Activated T-cell treated with anti-CD3 and anti-CD28 coated beads, Interleukin-2, amount 50 U/mL, for 24 hours (primary cell): Measurements from ENCODE around the gene MBD4.

Experiments used
- DNase-seq: peaks from one replicate; pipeline ENCODE4 v3.0.0-alpha.2; 2020
- H3K27ac Mint-ChIP-seq: 2 replicates; pipeline ENCODE4 v1.8.0; 2020; ENCODE audit warnings: mild to moderate bottlenecking, mixed read lengths
- H3K27me3 Mint-ChIP-seq: 2 replicates; pipeline ENCODE4 v1.8.0; 2020; ENCODE audit warnings: mixed read lengths
- H3K36me3 Mint-ChIP-seq: 2 replicates; pipeline ENCODE4 v1.8.0; 2020; ENCODE audit warnings: low read depth, mixed read lengths
- H3K4me1 Mint-ChIP-seq: 2 replicates; pipeline ENCODE4 v1.8.0; 2020; ENCODE audit warnings: low read depth, mixed read lengths
- H3K4me3 Mint-ChIP-seq: 2 replicates; pipeline ENCODE4 v1.8.0; 2020; ENCODE audit warnings: mild to moderate bottlenecking, moderate library complexity, mixed read lengths
- H3K9me3 Mint-ChIP-seq: 2 replicates; pipeline ENCODE4 v1.8.0; 2020; ENCODE audit warnings: mixed read lengths

Gene MBD4

GRCh38 chr3:129474984-129475804 lies 35.4 kb upstream of the MBD4 start:
- Mint-ChIP-seq H3K27ac (no peak overlapping the region), H3K27me3 (no peaks in the 10 kb centered on the region), H3K9me3 (no peaks in the 10 kb centered on the region), H3K36me3 (peaks cover 46% of the 10 kb centered on the region), H3K4me1 (no peaks in the 10 kb centered on the region), H3K4me3 (no peak overlapping the region)
- DNase-seq = no peak

GRCh38 chr3:129473769-129474152 lies 34.0 kb upstream of the MBD4 start:
- H3K27ac Mint-ChIP-seq = no peak overlapping the region
- no peaks in the 10 kb centered on the region for H3K27me3 Mint-ChIP-seq
- no peak for DNase-seq
- no peak overlapping the region for H3K4me3 Mint-ChIP-seq
- H3K4me1 Mint-ChIP-seq = peaks cover 1% of the 10 kb centered on the region
- peaks cover 43% of the 10 kb centered on the region for H3K36me3 Mint-ChIP-seq
- H3K9me3 Mint-ChIP-seq = no peaks in the 10 kb centered on the region

GRCh38 chr3:129473067-129473768 lies 33.5 kb upstream of the MBD4 start:
- H3K27me3 Mint-ChIP-seq = no peaks in the 10 kb centered on the region
- DNase-seq = no peak

GRCh38 chr3:129470861-129471260 lies 31.1 kb upstream of the MBD4 start:
- no peak overlapping the region for H3K27ac Mint-ChIP-seq
- no peak overlapping the region for H3K4me3 Mint-ChIP-seq
- no peak for DNase-seq
- peaks cover 26% of the 10 kb centered on the region for H3K36me3 Mint-ChIP-seq
- peaks cover 1% of the 10 kb centered on the region for H3K4me1 Mint-ChIP-seq
- H3K9me3 Mint-ChIP-seq = no peaks in the 10 kb centered on the region
- no peaks in the 10 kb centered on the region for H3K27me3 Mint-ChIP-seq

More at GRCh38 chr3:129473067-129473768, 33.5 kb upstream of the MBD4 start:
- Mint-ChIP-seq H3K9me3 (no peaks in the 10 kb centered on the region), H3K36me3 (peaks cover 39% of the 10 kb centered on the region), H3K27ac (no peak overlapping the region), H3K4me3 (no peak overlapping the region), H3K4me1 (peaks cover 1% of the 10 kb centered on the region)

GRCh38 chr3:129469026-129469425 lies 29.3 kb upstream of the MBD4 start:
- Mint-ChIP-seq H3K27me3 (no peaks in the 10 kb centered on the region), H3K36me3 (peaks cover 34% of the 10 kb centered on the region), H3K9me3 (no peaks in the 10 kb centered on the region), H3K27ac (no peak overlapping the region), H3K4me3 (no peak overlapping the region), H3K4me1 (peaks cover 1% of the 10 kb centered on the region)
- DNase-seq = no peak

- H3K27me3 Mint-ChIP-seq = no peaks in the 10 kb centered on the region
- peaks cover 1% of the 10 kb centered on the region for H3K4me1 Mint-ChIP-seq
- no peak for DNase-seq
- H3K36me3 Mint-ChIP-seq = peaks cover 35% of the 10 kb centered on the region
- no peaks in the 10 kb centered on the region for H3K9me3 Mint-ChIP-seq
- no peak overlapping the region for H3K27ac Mint-ChIP-seq
- no peak overlapping the region for H3K4me3 Mint-ChIP-seq
Observed at GRCh38 chr3:129467932-129468331, 28.2 kb upstream of the MBD4 start.

- H3K4me1 Mint-ChIP-seq = no peaks in the 10 kb centered on the region
- DNase-seq = no peak
- H3K9me3 Mint-ChIP-seq = no peaks in the 10 kb centered on the region
Observed at GRCh38 chr3:129463716-129464115, 24.0 kb upstream of the MBD4 start.

GRCh38 chr3:129463094-129463493 lies 23.3 kb upstream of the MBD4 start:
- Mint-ChIP-seq H3K9me3 (no peaks in the 10 kb centered on the region), H3K27ac (no peak overlapping the region), H3K4me1 (no peaks in the 10 kb centered on the region), H3K36me3 (peaks cover 20% of the 10 kb centered on the region), H3K4me3 (no peak overlapping the region), H3K27me3 (no peaks in the 10 kb centered on the region)
- DNase-seq = no peak

More at GRCh38 chr3:129463716-129464115, 24.0 kb upstream of the MBD4 start:
- peaks cover 20% of the 10 kb centered on the region for H3K36me3 Mint-ChIP-seq
- H3K27ac Mint-ChIP-seq = no peak overlapping the region
- H3K4me3 Mint-ChIP-seq = no peak overlapping the region
- H3K27me3 Mint-ChIP-seq = no peaks in the 10 kb centered on the region

GRCh38 chr3:129462361-129462968 lies 22.7 kb upstream of the MBD4 start:
- DNase-seq = no peak
- H3K27ac Mint-ChIP-seq = no peak overlapping the region
- no peaks in the 10 kb centered on the region for H3K4me1 Mint-ChIP-seq
- H3K27me3 Mint-ChIP-seq = no peaks in the 10 kb centered on the region
- no peaks in the 10 kb centered on the region for H3K9me3 Mint-ChIP-seq
- H3K4me3 Mint-ChIP-seq = no peak overlapping the region
- H3K36me3 Mint-ChIP-seq = peaks cover 18% of the 10 kb centered on the region

- Mint-ChIP-seq H3K27ac (no peak overlapping the region), H3K4me1 (no peaks in the 10 kb centered on the region), H3K4me3 (no peak overlapping the region), H3K36me3 (peaks cover 15% of the 10 kb centered on the region), H3K27me3 (no peaks in the 10 kb centered on the region), H3K9me3 (no peaks in the 10 kb centered on the region)
- no peak for DNase-seq
Observed at GRCh38 chr3:129461461-129462146, 21.9 kb upstream of the MBD4 start.

GRCh38 chr3:129461022-129461421 lies 21.3 kb upstream of the MBD4 start:
- H3K4me1 Mint-ChIP-seq = no peaks in the 10 kb centered on the region
- H3K27me3 Mint-ChIP-seq = no peaks in the 10 kb centered on the region

GRCh38 chr3:129460572-129460971 lies 20.8 kb upstream of the MBD4 start:
- Mint-ChIP-seq H3K27me3 (no peaks in the 10 kb centered on the region), H3K9me3 (no peaks in the 10 kb centered on the region), H3K4me1 (no peaks in the 10 kb centered on the region), H3K36me3 (peaks cover 17% of the 10 kb centered on the region), H3K27ac (no peak overlapping the region), H3K4me3 (no peak overlapping the region)
- no peak for DNase-seq

More at GRCh38 chr3:129461022-129461421, 21.3 kb upstream of the MBD4 start:
- no peak for DNase-seq
- Mint-ChIP-seq H3K9me3 (no peaks in the 10 kb centered on the region), H3K27ac (no peak overlapping the region), H3K4me3 (no peak overlapping the region), H3K36me3 (peaks cover 15% of the 10 kb centered on the region)

GRCh38 chr3:129460155-129460554 lies 20.4 kb upstream of the MBD4 start:
- no peak for DNase-seq
- H3K9me3 Mint-ChIP-seq = no peaks in the 10 kb centered on the region
- H3K36me3 Mint-ChIP-seq = peaks cover 17% of the 10 kb centered on the region
- H3K27ac Mint-ChIP-seq = no peak overlapping the region
- no peaks in the 10 kb centered on the region for H3K27me3 Mint-ChIP-seq
- H3K4me3 Mint-ChIP-seq = no peak overlapping the region
- no peaks in the 10 kb centered on the region for H3K4me1 Mint-ChIP-seq

- Mint-ChIP-seq H3K27ac (no peak overlapping the region), H3K36me3 (peaks cover 34% of the 10 kb centered on the region), H3K4me3 (no peak overlapping the region), H3K27me3 (no peaks in the 10 kb centered on the region), H3K9me3 (no peaks in the 10 kb centered on the region), H3K4me1 (no peaks in the 10 kb centered on the region)
- no peak for DNase-seq
Observed at GRCh38 chr3:129453732-129454131, 14.0 kb upstream of the MBD4 start.
